Lung (tissue), 12 donors: ENCODE data around the gene BATF3. TPM values are rescaled to one million over a fixed set of nuclear protein-coding genes. Genes with fewer than 3 reads are reported as not detected.

Source experiments
- ATAC-seq: fragments of 200-7000 bp; cut with Tn5 transposase; one replicate; pipeline ENCODE4 v1.9.1; 2020; ENCODE audit warnings: moderate number of reproducible peaks; ENCODE audit not compliant: insufficient read depth, low FRiP score
- DNase-seq, 3 donors: peaks; one replicate each; pipeline ENCODE4 v3.0.0-alpha.2; 2013 to 2017
- H3K27ac ChIP-seq, 2 donors: one replicate each; pipeline ENCODE4 v1.5.1; 2013; ENCODE audit warnings: mild to moderate bottlenecking in 2 of 2, moderate library complexity in 2 of 2, control low read depth in 1 of 2, inconsistent platforms in 1 of 2, low read depth in 1 of 2, low read length in 1 of 2
- H3K27me3 ChIP-seq, 3 donors: one replicate each; pipeline ENCODE4 v1.5.1; 2013; ENCODE audit warnings: low read length in 2 of 3; ENCODE audit not compliant: control insufficient read depth in 3 of 3, insufficient read depth in 3 of 3
- H3K36me3 ChIP-seq, 4 donors: one replicate each; pipeline ENCODE4 v1.5.1; 2013; ENCODE audit warnings: low read length in 4 of 4, mild to moderate bottlenecking in 1 of 4, moderate library complexity in 1 of 4; ENCODE audit not compliant: control insufficient read depth in 4 of 4, insufficient read depth in 4 of 4
- H3K4me1 ChIP-seq, 5 donors: one replicate each; pipeline ENCODE4 v1.5.1; 2013; ENCODE audit warnings: low read length in 5 of 5, mild to moderate bottlenecking in 2 of 5, moderate library complexity in 1 of 5; ENCODE audit not compliant: control insufficient read depth in 5 of 5, insufficient read depth in 5 of 5
- H3K4me3 ChIP-seq: one replicate; pipeline ENCODE4 v1.5.1; 2013; ENCODE audit warnings: mild to moderate bottlenecking, control low read depth, moderate library complexity
- H3K9ac ChIP-seq, 2 donors: one replicate each; pipeline ENCODE4 v1.5.1; 2013; ENCODE audit warnings: low read length in 2 of 2, control low read depth in 1 of 2; ENCODE audit not compliant: insufficient read depth in 1 of 2
- H3K9me3 ChIP-seq, 4 donors: one replicate each; pipeline ENCODE4 v1.5.1; 2013; ENCODE audit warnings: low read length in 3 of 4, mild to moderate bottlenecking in 1 of 4, moderate library complexity in 1 of 4; ENCODE audit not compliant: control insufficient read depth in 4 of 4, insufficient read depth in 3 of 4
- CTCF ChIP-seq: IDR thresholded peaks from 2 replicates; pipeline ENCODE4 v1.5.1; 2012; ENCODE audit warnings: mild to moderate bottlenecking; ENCODE audit errors: control extremely low read depth, extremely low read depth
- WGBS, 2 donors: extraction: QIAGEN DNeasy Blood & Tissue Kit; methylation state at CpG; one replicate each; pipeline ENCODE4 v1.1.7; 2013; 5-methylcytosine and 5-hydroxymethylcytosine counted together
- polyA plus RNA-seq, 2 donors: library from polyadenylated mRNA; stranded (reverse); fragments of 200-250 nt; gene quantifications; one replicate each; pipeline ENCODE4 v1.2.1, GENCODE V29; 2013
- total RNA-seq, 2 donors: library from RNA; depleted of rRNA in 1 of 2; stranded (reverse); fragments of >200 nt in 1 of 2; gene quantifications; one replicate each; pipeline ENCODE4 v1.2.1, GENCODE V29; 2014 to 2021
- donor health status: control.
- donor health status: control.
- donor health status: Bipolar disorder and iron deficiency.
- donor health status: healthy.
- donor health status: DM: yes; HTN: yes; CAD: no.

The BATF3 gene
- total and polyA plus RNA-seq, 4 donors, result 2.4 to 24.6 (median 10.1) TPM

- Histone ChIP-seq H3K4me1 (peaks cover 0 to 8% (median 0%) of the 10 kb centered on the region in 5 donors), H3K9ac (no peak overlapping the region), H3K36me3 (no peaks in the 10 kb centered on the region), H3K27ac (no peak overlapping the region), H3K4me3 (no peak overlapping the region), H3K27me3 (peaks cover 0 to 5% (median 0%) of the 10 kb centered on the region in 3 donors), H3K9me3 (no peaks in the 10 kb centered on the region)
- ATAC-seq (no peak), DNase-seq (no peak)
- WGBS, 2 donors, result 75 to 88% methylated on average over 3 of the region's 3 CpGs
- TF ChIP-seq CTCF, result no peak
Measured at GRCh38 chr1:212675675-212676074, 24.0 kb downstream of the BATF3 start.

GRCh38 chr1:212674872-212675271 lies 24.8 kb downstream of the BATF3 start:
- WGBS, 2 donors, result 97 to 99% methylated on average over 3 of the region's 3 CpGs
- no peak overlapping the region for H3K9ac ChIP-seq
- TF ChIP-seq CTCF, result no peak

GRCh38 chr1:212671342-212672031 lies 28.2 kb downstream of the BATF3 start:
- H3K4me1 ChIP-seq, result peaks cover 4 to 34% (median 11%) of the 10 kb centered on the region in 5 donors
- ATAC-seq, result no peak
- peaks cover 0 to 9% (median 0%) of the 10 kb centered on the region in 3 donors for H3K27me3 ChIP-seq
- H3K36me3 ChIP-seq, result no peaks in the 10 kb centered on the region
- peaks cover 0 to 2% (median 0%) of the 10 kb centered on the region in 4 donors for H3K9me3 ChIP-seq
- WGBS, 2 donors, result 24 to 49% methylated on average over 12 of the region's 12 CpGs
- no peak overlapping the region for H3K27ac ChIP-seq
- TF ChIP-seq CTCF, result no peak
- no peak overlapping the region for H3K9ac ChIP-seq
- DNase-seq, result peak; percentile 40 to 58 (median 56)
- H3K4me3 ChIP-seq, result no peak overlapping the region

More at GRCh38 chr1:212674872-212675271, 24.8 kb downstream of the BATF3 start:
- Histone ChIP-seq H3K27me3 (peaks cover 0 to 9% (median 0%) of the 10 kb centered on the region in 3 donors), H3K9me3 (no peaks in the 10 kb centered on the region), H3K4me1 (peaks cover 0 to 8% (median 0%) of the 10 kb centered on the region in 5 donors), H3K4me3 (no peak overlapping the region), H3K36me3 (no peaks in the 10 kb centered on the region), H3K27ac (no peak overlapping the region)
- ATAC-seq (no peak), DNase-seq (no peak)
